Sigmoid colon (tissue), 7 donors: ENCODE results near the gene P2RY14. TPM values are rescaled to one million over a fixed set of nuclear protein-coding genes. Genes with fewer than 3 reads are reported as not detected.

Source experiments
- DNase-seq: peaks from one replicate; pipeline ENCODE4 v3.0.0-alpha.2; 2019
- H3K27ac ChIP-seq, 4 donors: fragments of 200-600 bp; sonication (generic); one replicate each; pipeline ENCODE4 v1.5.1; 2016 to 2019; ENCODE audit warnings: mild to moderate bottlenecking in 1 of 4
- H3K27me3 ChIP-seq, 3 donors: fragments of 200-600 bp; sonication (generic); one replicate each; pipeline ENCODE4 v1.5.1; 2019; ENCODE audit warnings: mild to moderate bottlenecking in 1 of 3
- H3K36me3 ChIP-seq, 4 donors: fragments of 200-600 bp; sonication (generic); one replicate each; pipeline ENCODE4 v1.5.1; 2016 to 2019
- H3K4me1 ChIP-seq, 4 donors: fragments of 200-600 bp; sonication (generic); one replicate each; pipeline ENCODE4 v1.5.1; 2017 to 2019
- H3K4me3 ChIP-seq, 4 donors: fragments of 200-600 bp; sonication (generic); one replicate each; pipeline ENCODE4 v1.5.1; 2017 to 2019; ENCODE audit warnings: mild to moderate bottlenecking in 2 of 4, moderate library complexity in 1 of 4
- H3K9me3 ChIP-seq, 4 donors: fragments of 200-600 bp in 3 of 4; sonication (generic) in 3 of 4; one replicate each; pipeline versions ENCODE4 v1.5.1 to v1.6.1; 2013 to 2019
- CTCF ChIP-seq, 4 experiments: fragments of 450-650 bp in 3 of 4; fragments of 200-600 bp in 1 of 4; IDR thresholded peaks; one replicate each; pipeline ENCODE4 v1.5.1; 2016 to 2019; ENCODE audit warnings: antibody characterized with exemption in 4 of 4, mild to moderate bottlenecking in 3 of 4, moderate library complexity in 2 of 4
- EP300 ChIP-seq, 4 donors: sonication (generic); formaldehyde crosslinking; IDR thresholded peaks; one replicate each; pipeline ENCODE4 v1.6.1; 2017; ENCODE audit warnings: antibody characterized with exemption in 4 of 4
- POLR2A ChIP-seq, 2 donors: fragments of 450-650 bp; IDR thresholded peaks; one replicate each; pipeline ENCODE4 v1.6.1; 2016; ENCODE audit warnings: antibody characterized with exemption in 2 of 2, mild to moderate bottlenecking in 2 of 2, moderate library complexity in 2 of 2
- POLR2AphosphoS5 ChIP-seq, 4 donors: sonication (generic); formaldehyde crosslinking; IDR thresholded peaks; one replicate each; pipeline ENCODE4 v1.6.1; 2017; ENCODE audit warnings: antibody characterized with exemption in 4 of 4
- WGBS, 2 donors: extraction: QIAGEN DNeasy Blood & Tissue Kit; methylation state at CpG; one replicate each; pipeline ENCODE4 v1.1.7; 2013; 5-methylcytosine and 5-hydroxymethylcytosine counted together
- intact Hi-C: fragments of 100-400 bp; cut with DNase I; formaldehyde crosslinking; loops from one replicate; pipeline ENCODE4 v1.15.1; 2023
- polyA plus RNA-seq, 3 donors: library from polyadenylated mRNA; stranded (reverse); fragments of 200-250 nt; gene quantifications; one replicate each; pipeline ENCODE4 v1.2.3, GENCODE V29; 2013
- total RNA-seq, 4 donors: library from RNA; depleted of rRNA; stranded (reverse); fragments of >200 nt; gene quantifications; one replicate each; pipeline ENCODE4 v1.1.0, GENCODE V29; 2016
- donor health status: healthy with polysubstance abuse.
- donor health status: Bipolar disorder and iron deficiency.
- donor health status: healthy.

Gene P2RY14
- total and polyA plus RNA-seq, 7 donors = 2.5 to 26.7 (median 6.5) TPM

- intact Hi-C loops = no loop called here
- no peak overlapping the region for H3K4me3 ChIP-seq
- no peak overlapping the region for H3K27ac ChIP-seq
- H3K27me3 ChIP-seq = no peaks in the 10 kb centered on the region
- no peak for DNase-seq
- H3K36me3 ChIP-seq = no peaks in the 10 kb centered on the region
- no peaks in the 10 kb centered on the region for H3K9me3 ChIP-seq
- H3K4me1 ChIP-seq = no peaks in the 10 kb centered on the region
- TF ChIP-seq EP300 (IDR thresholded peaks at IDR 0.05) = no peak
- no peak for TF ChIP-seq CTCF (IDR thresholded peaks at IDR 0.05)
- no peak for TF ChIP-seq POLR2A (IDR thresholded peaks at IDR 0.05)
- no peak for TF ChIP-seq POLR2AphosphoS5 (IDR thresholded peaks at IDR 0.05)
- WGBS, 2 donors = 86 to 87% methylated on average over 2 of the region's 2 CpGs
Observed at GRCh38 chr3:151315846-151316245, 37.5 kb upstream of the P2RY14 start.

GRCh38 chr3:151315136-151315535 is 36.8 kb upstream of the P2RY14 start:
- 89 to 93% methylated on average over 2 of the region's 2 CpGs for WGBS, 2 donors
- Histone ChIP-seq H3K4me1 (no peaks in the 10 kb centered on the region), H3K27me3 (no peaks in the 10 kb centered on the region), H3K4me3 (no peak overlapping the region), H3K36me3 (no peaks in the 10 kb centered on the region), H3K9me3 (no peaks in the 10 kb centered on the region), H3K27ac (no peak overlapping the region)
- intact Hi-C loops = no loop called here
- no peak for TF ChIP-seq EP300 (IDR thresholded peaks at IDR 0.05)
- no peak for DNase-seq

GRCh38 chr3:151314593-151314992 is 36.3 kb upstream of the P2RY14 start:
- Histone ChIP-seq H3K4me3 (no peak overlapping the region), H3K9me3 (no peaks in the 10 kb centered on the region), H3K27me3 (no peaks in the 10 kb centered on the region), H3K27ac (no peak overlapping the region), H3K36me3 (no peaks in the 10 kb centered on the region), H3K4me1 (no peaks in the 10 kb centered on the region)
- WGBS, 2 donors = 93 to 96% methylated on average over 5 of the region's 5 CpGs
- DNase-seq = no peak
- no peak for TF ChIP-seq CTCF (IDR thresholded peaks at IDR 0.05)
- TF ChIP-seq POLR2AphosphoS5 (IDR thresholded peaks at IDR 0.05) = no peak
- no peak for TF ChIP-seq POLR2A (IDR thresholded peaks at IDR 0.05)
- no peak for TF ChIP-seq EP300 (IDR thresholded peaks at IDR 0.05)
- intact Hi-C loops = no loop called here

GRCh38 chr3:151314137-151314536 is 35.8 kb upstream of the P2RY14 start:
- TF ChIP-seq POLR2AphosphoS5 (IDR thresholded peaks at IDR 0.05) = no peak
- TF ChIP-seq EP300 (IDR thresholded peaks at IDR 0.05) = no peak
- TF ChIP-seq POLR2A (IDR thresholded peaks at IDR 0.05) = no peak
- no peak for TF ChIP-seq CTCF (IDR thresholded peaks at IDR 0.05)
- no peak overlapping the region for H3K4me3 ChIP-seq
- no peaks in the 10 kb centered on the region for H3K27me3 ChIP-seq
- H3K36me3 ChIP-seq = no peaks in the 10 kb centered on the region
- no peaks in the 10 kb centered on the region for H3K9me3 ChIP-seq
- H3K4me1 ChIP-seq = no peaks in the 10 kb centered on the region
- no peak overlapping the region for H3K27ac ChIP-seq
- no peak for DNase-seq
- WGBS, 2 donors = 72 to 93% methylated on average over 2 of the region's 2 CpGs
- intact Hi-C loops = no loop called here

- H3K4me1 ChIP-seq = no peaks in the 10 kb centered on the region
- no peaks in the 10 kb centered on the region for H3K36me3 ChIP-seq
- intact Hi-C loops = no loop called here
- H3K27ac ChIP-seq = no peak overlapping the region
- TF ChIP-seq CTCF (IDR thresholded peaks at IDR 0.05) = no peak
- no peak for TF ChIP-seq EP300 (IDR thresholded peaks at IDR 0.05)
- no peak for TF ChIP-seq POLR2A (IDR thresholded peaks at IDR 0.05)
- no peak for TF ChIP-seq POLR2AphosphoS5 (IDR thresholded peaks at IDR 0.05)
- DNase-seq = no peak
- WGBS, 2 donors = 92% methylated on average over 3 of the region's 3 CpGs
- no peaks in the 10 kb centered on the region for H3K9me3 ChIP-seq
- H3K27me3 ChIP-seq = no peaks in the 10 kb centered on the region
- no peak overlapping the region for H3K4me3 ChIP-seq
Observed at GRCh38 chr3:151312972-151313371, 34.6 kb upstream of the P2RY14 start.
